Esophagus (tissue), 2 donors: ENCODE measurements around the gene MEIS2. TPM values are rescaled to one million over a fixed set of nuclear protein-coding genes. Genes with fewer than 3 reads are reported as not detected.

Experiments
- H3K27ac ChIP-seq, 2 donors: one replicate each; pipeline ENCODE4 v1.5.1; 2013; ENCODE audit warnings: low read depth in 2 of 2, mild to moderate bottlenecking in 2 of 2, inconsistent platforms in 1 of 2, low read length in 1 of 2, moderate library complexity in 1 of 2
- H3K27me3 ChIP-seq, 2 donors: one replicate each; pipeline ENCODE4 v1.6.1; 2013; ENCODE audit warnings: low read length in 2 of 2, control low read depth in 1 of 2, mild to moderate bottlenecking in 1 of 2; ENCODE audit not compliant: insufficient read depth in 2 of 2, control insufficient read depth in 1 of 2
- H3K36me3 ChIP-seq, 2 donors: one replicate each; pipeline ENCODE4 v1.6.1; 2013; ENCODE audit warnings: low read length in 1 of 2; ENCODE audit not compliant: control insufficient read depth in 2 of 2, insufficient read depth in 2 of 2
- H3K4me1 ChIP-seq, 2 donors: one replicate each; pipeline ENCODE4 v1.6.1; 2013; ENCODE audit warnings: low read length in 1 of 2; ENCODE audit not compliant: control insufficient read depth in 2 of 2, insufficient read depth in 2 of 2
- H3K4me3 ChIP-seq, 2 donors: one replicate each; pipeline ENCODE4 v1.5.1; 2013; ENCODE audit warnings: low read length in 2 of 2, mild to moderate bottlenecking in 2 of 2, low read depth in 1 of 2, moderate library complexity in 1 of 2
- H3K9me3 ChIP-seq, 2 donors: one replicate each; pipeline ENCODE4 v1.6.1; 2013; ENCODE audit warnings: mild to moderate bottlenecking in 2 of 2, low read depth in 1 of 2, low read length in 1 of 2, moderate library complexity in 1 of 2; ENCODE audit not compliant: control insufficient read depth in 2 of 2, insufficient read depth in 1 of 2
- WGBS, 2 donors: extraction: QIAGEN DNeasy Blood & Tissue Kit; methylation state at CpG; one replicate each; pipeline ENCODE4 v1.1.7; 2013; 5-methylcytosine and 5-hydroxymethylcytosine counted together
- polyA plus RNA-seq, 2 donors: library from polyadenylated mRNA; stranded (reverse); fragments of 200-250 nt; gene quantifications; one replicate each; pipeline ENCODE4 v1.2.3, GENCODE V29; 2013
- donor health status: healthy with polysubstance abuse.
- donor health status: Bipolar disorder and iron deficiency.

Gene MEIS2
- polyA plus RNA-seq, 2 donors: 6.0 to 8.8 TPM

DNA sequence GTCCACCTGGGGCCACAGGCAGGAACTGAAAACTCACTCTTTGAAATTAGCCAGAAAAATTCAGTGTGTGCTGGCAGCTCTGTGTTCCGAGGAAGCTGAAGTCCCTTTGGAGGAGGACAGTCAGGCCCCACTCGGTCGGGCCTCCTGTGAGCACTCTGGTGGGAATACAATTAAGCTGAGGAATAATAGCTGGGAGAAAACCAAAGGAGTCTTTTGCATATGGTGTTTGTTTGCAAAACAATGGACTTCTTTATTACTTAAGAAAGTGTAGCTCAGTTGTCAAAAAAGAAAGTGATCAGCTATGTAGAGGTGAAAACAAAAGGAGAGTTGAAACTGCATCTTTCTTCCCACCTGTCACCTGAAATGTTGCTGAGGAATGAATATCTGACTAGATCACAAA, 202.5 kb downstream of the MEIS2 start:
- no peak overlapping the region for H3K4me3 ChIP-seq
- no peaks in the 10 kb centered on the region for H3K36me3 ChIP-seq
- no peak overlapping the region for H3K27ac ChIP-seq
- 79 to 81% methylated on average over 3 of the region's 3 CpGs for WGBS, 2 donors
- H3K27me3 ChIP-seq: no peaks in the 10 kb centered on the region
- H3K4me1 ChIP-seq: no peaks in the 10 kb centered on the region
- H3K9me3 ChIP-seq: no peaks in the 10 kb centered on the region

DNA sequence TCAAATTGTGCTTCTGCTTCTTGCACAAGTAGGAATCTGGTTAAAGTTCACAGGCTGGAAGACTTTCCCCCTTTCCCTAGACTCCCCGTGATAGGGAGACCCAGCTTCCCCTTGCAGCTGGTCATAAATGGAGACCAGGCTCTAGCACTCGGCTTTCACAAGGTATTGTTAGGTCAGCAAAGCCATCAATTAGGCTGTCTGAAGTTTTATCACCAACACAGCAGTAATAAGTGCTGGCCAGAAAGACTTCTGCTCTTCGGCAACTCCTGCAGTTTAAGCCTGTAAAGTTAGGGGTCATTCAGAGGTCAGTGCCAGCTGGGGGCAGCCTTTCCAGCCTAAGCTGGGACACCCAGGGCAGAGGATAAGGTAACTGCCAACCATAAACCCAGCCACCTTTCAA, 203.4 kb downstream of the MEIS2 start:
- Histone ChIP-seq H3K9me3 (no peaks in the 10 kb centered on the region), H3K27me3 (no peaks in the 10 kb centered on the region), H3K4me1 (no peaks in the 10 kb centered on the region), H3K4me3 (no peak overlapping the region), H3K36me3 (peaks cover 2% of the 10 kb centered on the region in 2 donors), H3K27ac (no peak overlapping the region)
- 52 to 65% methylated on average over 3 of the region's 3 CpGs for WGBS, 2 donors

GRCh38 chr15:36894075-36894474, 206.3 kb downstream of the MEIS2 start:
- 84% methylated on average over 4 of the region's 4 CpGs for WGBS, 2 donors
- Histone ChIP-seq H3K4me3 (no peak overlapping the region), H3K27me3 (no peaks in the 10 kb centered on the region), H3K27ac (no peak overlapping the region), H3K9me3 (no peaks in the 10 kb centered on the region), H3K36me3 (peaks cover 2% of the 10 kb centered on the region in 2 donors), H3K4me1 (no peaks in the 10 kb centered on the region)

DNA sequence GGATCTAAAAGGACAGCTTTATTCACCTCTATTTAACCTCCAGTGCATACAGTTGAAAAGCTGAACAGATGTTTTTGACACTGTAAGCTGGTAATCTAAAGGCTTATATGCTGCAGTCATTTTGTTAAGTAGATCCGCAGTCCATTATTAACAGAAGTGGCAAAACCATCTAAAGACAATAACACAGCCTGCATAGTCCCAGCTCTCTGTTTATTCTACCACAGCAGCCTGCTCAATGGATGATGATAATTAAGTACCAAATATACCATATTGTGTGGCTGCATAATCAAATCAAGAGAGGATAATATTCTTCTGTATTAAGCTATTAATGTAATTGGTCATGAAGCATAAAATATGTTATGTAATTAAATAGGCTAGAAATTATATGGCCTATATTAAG, 207.1 kb downstream of the MEIS2 start:
- Histone ChIP-seq H3K27ac (no peak overlapping the region), H3K36me3 (peaks cover 2% of the 10 kb centered on the region in 2 donors), H3K4me1 (peaks cover 0 to 2% of the 10 kb centered on the region in 2 donors), H3K9me3 (no peaks in the 10 kb centered on the region), H3K27me3 (no peaks in the 10 kb centered on the region), H3K4me3 (no peak overlapping the region)
- WGBS, 2 donors: 83 to 87% methylated on average over 1 of the region's 1 CpG

GRCh38 chr15:36888011-36888992, 212.0 kb downstream of the MEIS2 start:
- 29 to 42% methylated on average over 51 of the region's 51 CpGs for WGBS, 2 donors
- Histone ChIP-seq H3K36me3 (peaks cover 2% of the 10 kb centered on the region in 2 donors), H3K9me3 (no peaks in the 10 kb centered on the region), H3K27me3 (no peaks in the 10 kb centered on the region), H3K4me3 (peak overlapping the region; percentile 1 to 53), H3K4me1 (peaks cover 3 to 4% of the 10 kb centered on the region in 2 donors), H3K27ac (no peak overlapping the region)

GRCh38 chr15:36887214-36887961, 213.0 kb downstream of the MEIS2 start:
- Histone ChIP-seq H3K4me1 (peaks cover 3 to 4% of the 10 kb centered on the region in 2 donors), H3K36me3 (peaks cover 2% of the 10 kb centered on the region in 2 donors), H3K27me3 (no peaks in the 10 kb centered on the region), H3K9me3 (no peaks in the 10 kb centered on the region), H3K4me3 (peak overlapping the region; percentile 30 to 53), H3K27ac (no peak overlapping the region)
- WGBS, 2 donors: 11 to 12% methylated on average over 31 to 35 of the region's 35 CpGs

GRCh38 chr15:36886701-36887100, 213.6 kb downstream of the MEIS2 start:
- no peak overlapping the region for H3K4me3 ChIP-seq
- H3K27ac ChIP-seq: no peak overlapping the region
- H3K27me3 ChIP-seq: no peaks in the 10 kb centered on the region
- WGBS, 2 donors: 43 to 57% methylated on average over 8 of the region's 8 CpGs
- H3K36me3 ChIP-seq: no peaks in the 10 kb centered on the region
- H3K4me1 ChIP-seq: peaks cover 3 to 4% of the 10 kb centered on the region in 2 donors
- no peaks in the 10 kb centered on the region for H3K9me3 ChIP-seq

DNA sequence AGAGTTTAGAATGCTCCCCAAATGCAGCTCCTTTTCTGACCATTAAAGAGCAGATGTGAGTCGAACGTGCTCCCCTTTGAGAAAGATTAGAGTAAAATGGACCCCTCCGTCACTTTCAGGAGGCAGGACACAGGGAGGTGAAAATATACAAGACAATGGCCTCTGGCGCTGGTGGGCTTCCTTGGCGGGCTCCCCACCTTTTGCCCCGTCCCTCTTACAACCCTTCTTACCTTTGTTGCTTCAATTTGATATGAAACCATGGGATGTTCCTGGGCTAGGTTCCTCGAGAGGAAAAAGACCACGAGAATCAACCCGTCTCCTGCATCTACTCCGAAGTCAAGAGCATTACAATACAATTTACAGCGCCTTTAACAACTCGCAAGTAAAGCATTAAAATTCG, 214.2 kb downstream of the MEIS2 start:
- H3K27me3 ChIP-seq: no peaks in the 10 kb centered on the region
- no peaks in the 10 kb centered on the region for H3K36me3 ChIP-seq
- H3K4me1 ChIP-seq: peaks cover 3 to 4% of the 10 kb centered on the region in 2 donors
- no peak overlapping the region for H3K27ac ChIP-seq
- H3K4me3 ChIP-seq: no peak overlapping the region
- H3K9me3 ChIP-seq: no peaks in the 10 kb centered on the region
- WGBS, 2 donors: 80 to 86% methylated on average over 13 of the region's 13 CpGs

GRCh38 chr15:36885771-36886170, 214.6 kb downstream of the MEIS2 start:
- Histone ChIP-seq H3K9me3 (no peaks in the 10 kb centered on the region), H3K36me3 (no peaks in the 10 kb centered on the region), H3K4me1 (peaks cover 3 to 4% of the 10 kb centered on the region in 2 donors), H3K27ac (no peak overlapping the region), H3K27me3 (no peaks in the 10 kb centered on the region), H3K4me3 (no peak overlapping the region)
- WGBS, 2 donors: 80% methylated on average over 3 of the region's 3 CpGs
